HTERT RPE-1 (cell line): ENCODE results near the gene MYH6.
"Not testable (repeated sequence)": the region's sequence is repeated elsewhere in the genome, so short reads cannot be mapped to it uniquely, and the experiment has no call there.

Experiments used
- in situ Hi-C: fragments of 300-500 bp; cut with MboI; formaldehyde crosslinking; loops from 4 replicates; pipeline ENCODE4 v1.14.3; 2020; ENCODE audit warnings: low sequenced_read_pairs

MYH6 gene

GRCh38 chr14:23399591-23399990 lies 8.5 kb downstream of the MYH6 start:
- in situ Hi-C loops, result no loop called here

GRCh38 chr14:23399136-23399535 lies 8.9 kb downstream of the MYH6 start:
- in situ Hi-C loops, result no loop called here

- in situ Hi-C loops, result no loop called here
Measured at GRCh38 chr14:23398348-23398747, 9.7 kb downstream of the MYH6 start.

- in situ Hi-C loops, result no loop called here
Measured at GRCh38 chr14:23396781-23397407, 11.2 kb downstream of the MYH6 start.

GRCh38 chr14:23396126-23396525 lies 11.9 kb downstream of the MYH6 start:
- in situ Hi-C loops, result no loop called here

- in situ Hi-C loops, result no loop called here
Measured at GRCh38 chr14:23392613-23393012, 15.5 kb downstream of the MYH6 start.

GRCh38 chr14:23389871-23390270 lies 18.2 kb downstream of the MYH6 start:
- in situ Hi-C loops, result not testable (repeated sequence)

- in situ Hi-C loops, result no loop called here
Measured at GRCh38 chr14:23389396-23389795, 18.7 kb downstream of the MYH6 start.

GRCh38 chr14:23388996-23389395 lies 19.1 kb downstream of the MYH6 start:
- in situ Hi-C loops, result no loop called here

GRCh38 chr14:23387916-23388882 lies 19.9 kb downstream of the MYH6 start:
- in situ Hi-C loops, result no loop called here

GRCh38 chr14:23386999-23387398 lies 21.1 kb downstream of the MYH6 start:
- in situ Hi-C loops, result no loop called here

GRCh38 chr14:23386266-23386657 lies 21.8 kb downstream of the MYH6 start:
- in situ Hi-C loops, result not testable (repeated sequence)

GRCh38 chr14:23385642-23386265 lies 22.3 kb downstream of the MYH6 start:
- in situ Hi-C loops, result no loop called here

GRCh38 chr14:23385244-23385641 lies 22.8 kb downstream of the MYH6 start:
- in situ Hi-C loops, result no loop called here

- in situ Hi-C loops, result no loop called here
Measured at GRCh38 chr14:23384364-23385080, 23.6 kb downstream of the MYH6 start.

GRCh38 chr14:23382731-23383440 lies 25.2 kb downstream of the MYH6 start:
- in situ Hi-C loops, result no loop called here

- in situ Hi-C loops, result no loop called here
Measured at GRCh38 chr14:23382276-23382675, 25.8 kb downstream of the MYH6 start.

GRCh38 chr14:23381871-23382270 lies 26.2 kb downstream of the MYH6 start:
- in situ Hi-C loops, result no loop called here

- in situ Hi-C loops, result no loop called here
Measured at GRCh38 chr14:23380976-23381375, 27.1 kb downstream of the MYH6 start.

- in situ Hi-C loops, result no loop called here
Measured at GRCh38 chr14:23380197-23380914, 27.7 kb downstream of the MYH6 start.
